ENCODE results near the gene RALGAPB. TPM values are rescaled to one million over a fixed set of nuclear protein-coding genes. Genes with fewer than 3 reads are reported as not detected.

Gene RALGAPB
- total RNA-seq, 2 donors from 2014 or later = 37.1 to 44.4 TPM

GRCh38 chr20:38623061-38623460 is 150.4 kb downstream of the RALGAPB start:
- ATAC-seq (no peak), DNase-seq (no peak)
- intact Hi-C loops (cut with DNase I, micrococcal nuclease) = no loop called here

- ATAC-seq = no peak
- intact Hi-C loops (cut with DNase I, micrococcal nuclease) = no loop called here
- no peak for DNase-seq
Observed at GRCh38 chr20:38624084-38624483, 151.4 kb downstream of the RALGAPB start.

GRCh38 chr20:38625896-38626295 is 153.3 kb downstream of the RALGAPB start:
- DNase-seq (no peak), ATAC-seq (no peak)
- intact Hi-C loops (cut with DNase I, micrococcal nuclease) = no loop called here

GRCh38 chr20:38626921-38627659 is 154.4 kb downstream of the RALGAPB start:
- intact Hi-C loops (cut with DNase I, micrococcal nuclease) = no loop called here
- DNase-seq = no peak
- no peak for ATAC-seq

Small RNAs within 50 kb of the gene (microRNA-seq; reads per million reads assigned to microRNA genes)
- gene MIR548O2 = 0 reads per million in 2 donors

Other genes starting within 250 kb of the RALGAPB start
- 1 to 10 TPM in 1 of 2 donors, under 1 TPM in 1; 0.34 to 2.5 TPM for gene KIAA1755, start 212.1 kb upstream of the RALGAPB start, total RNA-seq
- gene BPI, start 168.7 kb upstream of the RALGAPB start, total RNA-seq = not detected
- not detected for gene LBP, start 126.4 kb upstream of the RALGAPB start, total RNA-seq
- gene SNHG17, start 37.5 kb upstream of the RALGAPB start, total RNA-seq = 10 to 100 TPM; 15.8 to 43.5 TPM
- gene ADIG, start 108.4 kb downstream of the RALGAPB start, total RNA-seq = not detected
- not detected for gene ARHGAP40, start 129.0 kb downstream of the RALGAPB start, total RNA-seq

All from left colon (tissue), 2 donors.